Spleen (tissue), 11 donors: Measurements from ENCODE around the gene ROM1. TPM values are rescaled to one million over a fixed set of nuclear protein-coding genes. Genes with fewer than 3 reads are reported as not detected.

Experiments used
- DNase-seq: peaks from one replicate; pipeline ENCODE4 v3.0.0-alpha.2; 2020
- H3K27ac ChIP-seq, 8 donors: fragments of 200-600 bp; sonication (generic) in 7 of 8; 1 replicate in 4 of 8; 2 replicates in 4 of 8; pipeline versions ENCODE4 v1.5.0 to v1.8.0; 2016 to 2021; ENCODE audit warnings: inconsistent platforms in 4 of 8, mild to moderate bottlenecking in 4 of 8, moderate library complexity in 1 of 8
- H3K27me3 ChIP-seq, 7 donors: fragments of 200-600 bp; sonication (generic) in 6 of 7; replicated peaks in 1 of 7; 1 replicate in 4 of 7; 2 replicates in 3 of 7; pipeline versions ENCODE4 v1.5.0 to v1.8.0; 2016 to 2021; ENCODE audit warnings: inconsistent platforms in 3 of 7, mild to moderate bottlenecking in 1 of 7
- H3K36me3 ChIP-seq, 6 donors: fragments of 200-600 bp; sonication (generic) in 5 of 6; 1 replicate in 4 of 6; 2 replicates in 2 of 6; pipeline versions ENCODE4 v1.5.0 to v1.8.0; 2016 to 2021; ENCODE audit warnings: inconsistent platforms in 2 of 6
- H3K4me1 ChIP-seq, 6 donors: fragments of 200-600 bp; sonication (generic) in 5 of 6; 1 replicate in 3 of 6; 2 replicates in 3 of 6; pipeline versions ENCODE4 v1.5.0 to v1.8.0; 2016 to 2021; ENCODE audit warnings: inconsistent platforms in 3 of 6
- H3K4me3 ChIP-seq, 8 donors: fragments of 200-600 bp; sonication (generic) in 7 of 8; 1 replicate in 4 of 8; 2 replicates in 4 of 8; pipeline versions ENCODE4 v1.5.0 to v1.8.0; 2016 to 2021; ENCODE audit warnings: inconsistent platforms in 4 of 8, mild to moderate bottlenecking in 4 of 8, moderate library complexity in 2 of 8
- H3K9me3 ChIP-seq, 8 donors: fragments of 200-600 bp; sonication (generic) in 7 of 8; 1 replicate in 4 of 8; 2 replicates in 4 of 8; pipeline versions ENCODE4 v1.5.0 to v1.8.0; 2016 to 2021; ENCODE audit warnings: inconsistent platforms in 4 of 8
- POLR2A ChIP-seq, 3 donors: fragments of 450-650 bp; IDR thresholded peaks; one replicate each; pipeline ENCODE4 v1.5.1; 2017; ENCODE audit warnings: antibody characterized with exemption in 3 of 3, mild to moderate bottlenecking in 1 of 3
- POLR2AphosphoS5 ChIP-seq, 3 donors: sonication (generic); formaldehyde crosslinking; IDR thresholded peaks; one replicate each; pipeline ENCODE4 v1.5.1; 2017; ENCODE audit warnings: antibody characterized with exemption in 3 of 3
- WGBS, 5 donors: extraction: QIAGEN DNeasy Blood & Tissue Kit in 3 of 5; methylation state at CpG; one replicate each; pipeline versions ENCODE4 v1.1.5 to v1.1.7; 2013 to 2018; 5-methylcytosine and 5-hydroxymethylcytosine counted together
- intact Hi-C: fragments of 100-400 bp; cut with DNase I; formaldehyde crosslinking; loops from one replicate; pipeline ENCODE4 v1.15.0; 2023; ENCODE audit warnings: low total_unique reads
- polyA plus RNA-seq, 3 donors: library from polyadenylated mRNA; stranded (reverse); fragments of 200-250 nt; gene quantifications; one replicate each; pipeline ENCODE4 v1.2.1, GENCODE V29; 2013
- total RNA-seq, 7 donors: library from RNA; depleted of rRNA in 3 of 7; stranded (reverse); fragments of >200 nt in 3 of 7; fragmentation: NEBNext Ultra II Directional in 4 of 7; extraction: Animal tissue kit (Norgen Biotek cat#: 25700) in 4 of 7; gene quantifications; one replicate each; pipeline versions ENCODE4 v1.1.0 to v1.2.1, GENCODE V29; 2016 to 2021
- TF ChIP-seq, protein P1 (sequence below), 11 experiments: fragments of 200-600 bp in 7 of 11; fragments of 450-650 bp in 4 of 11; sonication (generic) in 4 of 11; IDR thresholded peaks in 8 of 11; conservative IDR thresholded peaks in 3 of 11; 1 replicate in 7 of 11; 2 replicates in 4 of 11; pipeline versions ENCODE4 v1.4.0 to v1.8.0; 2016 to 2021; ENCODE audit warnings: antibody characterized with exemption in 11 of 11, inconsistent platforms in 4 of 11, mild to moderate bottlenecking in 1 of 11
- donor health status: healthy with polysubstance abuse.
- donor health status: DM: no; HTN: no; CAD: no; lungs with moderate emphysema.
- donor health status: DM: no; HTN: no; CAD: no.
- donor health status: Bipolar disorder and iron deficiency.
- donor health status: healthy.
- donor health status: DM: no; HTN: no; CAD: no.
- donor health status: DM: yes; HTN: yes; CAD: no.

Gene ROM1
- total and polyA plus RNA-seq, 10 donors, result 4.2 to 15.0 (median 5.9) TPM

DNA sequence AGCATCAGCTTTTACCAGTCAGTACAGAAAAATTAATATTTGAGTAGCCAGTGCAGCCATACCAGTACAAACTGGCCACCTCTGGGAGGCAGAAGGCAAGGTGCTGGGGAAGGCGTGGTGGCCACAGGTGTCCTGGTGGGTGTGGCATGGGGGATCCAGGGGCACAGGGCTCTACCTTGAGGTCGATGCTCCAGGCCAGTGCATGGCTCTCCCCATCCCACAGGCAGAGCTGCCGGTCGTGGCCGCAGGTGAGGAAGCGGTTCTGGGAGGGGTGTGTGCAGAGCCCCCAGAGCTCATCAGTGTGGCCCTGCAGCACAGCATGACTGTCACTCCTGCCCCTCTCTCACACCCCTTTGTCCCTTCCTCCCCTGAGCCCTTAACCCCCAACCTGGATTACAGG lies 7.6 kb upstream of the ROM1 start:
- no peak overlapping the region for H3K27ac ChIP-seq
- 88 to 100% (median 94%) methylated on average over 1 to 6 of the region's 6 CpGs for WGBS, 5 donors
- no peak for DNase-seq
- H3K4me1 ChIP-seq, result peaks cover 11 to 81% (median 45%) of the 10 kb centered on the region in 6 donors
- no peaks in the 10 kb centered on the region for H3K9me3 ChIP-seq
- H3K4me3 ChIP-seq, result no peak overlapping the region
- TF ChIP-seq, protein P1, sequence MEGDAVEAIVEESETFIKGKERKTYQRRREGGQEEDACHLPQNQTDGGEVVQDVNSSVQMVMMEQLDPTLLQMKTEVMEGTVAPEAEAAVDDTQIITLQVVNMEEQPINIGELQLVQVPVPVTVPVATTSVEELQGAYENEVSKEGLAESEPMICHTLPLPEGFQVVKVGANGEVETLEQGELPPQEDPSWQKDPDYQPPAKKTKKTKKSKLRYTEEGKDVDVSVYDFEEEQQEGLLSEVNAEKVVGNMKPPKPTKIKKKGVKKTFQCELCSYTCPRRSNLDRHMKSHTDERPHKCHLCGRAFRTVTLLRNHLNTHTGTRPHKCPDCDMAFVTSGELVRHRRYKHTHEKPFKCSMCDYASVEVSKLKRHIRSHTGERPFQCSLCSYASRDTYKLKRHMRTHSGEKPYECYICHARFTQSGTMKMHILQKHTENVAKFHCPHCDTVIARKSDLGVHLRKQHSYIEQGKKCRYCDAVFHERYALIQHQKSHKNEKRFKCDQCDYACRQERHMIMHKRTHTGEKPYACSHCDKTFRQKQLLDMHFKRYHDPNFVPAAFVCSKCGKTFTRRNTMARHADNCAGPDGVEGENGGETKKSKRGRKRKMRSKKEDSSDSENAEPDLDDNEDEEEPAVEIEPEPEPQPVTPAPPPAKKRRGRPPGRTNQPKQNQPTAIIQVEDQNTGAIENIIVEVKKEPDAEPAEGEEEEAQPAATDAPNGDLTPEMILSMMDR (IDR thresholded peaks at IDR 0.05 in 8 of 11, conservative IDR thresholded peaks at IDR 0.05 in 3 of 11), result no peak
- no peak for TF ChIP-seq POLR2A (IDR thresholded peaks at IDR 0.05)
- no peak for TF ChIP-seq POLR2AphosphoS5 (IDR thresholded peaks at IDR 0.05)
- H3K27me3 ChIP-seq, result no peaks in the 10 kb centered on the region
- intact Hi-C loops, result no loop called here
- H3K36me3 ChIP-seq, result peaks cover 0 to 80% (median 34%) of the 10 kb centered on the region in 6 donors

DNA sequence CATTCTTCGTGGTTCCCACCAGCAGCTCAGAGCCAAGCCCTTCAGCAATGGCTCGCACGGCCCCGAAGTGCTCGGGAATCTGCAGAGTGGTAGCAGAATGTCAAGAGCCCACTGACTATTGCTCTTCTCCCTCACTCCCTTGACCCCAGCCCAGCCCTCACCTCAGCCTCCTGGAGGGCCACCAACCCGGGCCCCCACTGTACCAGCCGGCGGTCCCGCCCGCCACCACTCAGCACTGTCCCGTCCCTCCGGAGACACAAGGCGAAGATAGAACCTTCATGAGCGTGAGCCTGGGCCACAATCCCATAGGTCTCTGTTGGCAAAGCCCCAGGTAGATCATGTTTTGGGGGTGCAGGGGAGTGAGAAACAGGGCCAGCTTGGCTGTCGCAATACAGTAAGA lies 7.2 kb upstream of the ROM1 start:
- H3K4me3 ChIP-seq, result no peak overlapping the region
- intact Hi-C loops, result no loop called here
- peaks cover 0 to 85% (median 38%) of the 10 kb centered on the region in 6 donors for H3K36me3 ChIP-seq
- H3K27ac ChIP-seq, result no peak overlapping the region
- H3K27me3 ChIP-seq, result no peaks in the 10 kb centered on the region
- no peaks in the 10 kb centered on the region for H3K9me3 ChIP-seq
- TF ChIP-seq POLR2AphosphoS5 (IDR thresholded peaks at IDR 0.05), result no peak
- TF ChIP-seq, protein P1 (IDR thresholded peaks at IDR 0.05 in 8 of 11, conservative IDR thresholded peaks at IDR 0.05 in 3 of 11), result no peak
- TF ChIP-seq POLR2A (IDR thresholded peaks at IDR 0.05), result no peak
- WGBS, 5 donors, result 93 to 98% (median 96%) methylated on average over 15 of the region's 15 CpGs
- peaks cover 13 to 81% (median 45%) of the 10 kb centered on the region in 6 donors for H3K4me1 ChIP-seq
- DNase-seq, result no peak

DNA sequence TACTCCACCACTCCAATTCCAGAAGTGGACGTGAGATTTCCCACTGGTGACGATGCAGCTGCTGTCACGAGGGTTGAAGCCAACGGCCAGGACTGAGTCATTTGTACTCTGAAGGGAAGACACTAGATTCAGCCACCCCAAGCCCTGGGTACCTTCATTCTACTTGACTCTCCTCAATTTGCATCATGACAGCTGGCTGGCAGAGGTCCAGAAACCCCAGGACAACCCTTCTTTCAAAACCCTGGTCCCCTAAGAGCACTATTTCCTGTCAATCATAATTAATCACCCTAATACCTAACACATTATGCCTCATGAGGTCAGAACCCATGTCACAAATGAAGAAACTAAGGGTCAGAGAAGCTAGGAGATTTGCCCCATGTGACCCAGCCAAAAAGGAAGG lies 5.3 kb upstream of the ROM1 start:
- intact Hi-C loops, result no loop called here
- WGBS, 5 donors, result 60 to 100% (median 68%) methylated on average over 2 to 4 of the region's 4 CpGs
- Histone ChIP-seq H3K27me3 (no peaks in the 10 kb centered on the region), H3K4me1 (peaks cover 19 to 85% (median 50%) of the 10 kb centered on the region in 6 donors), H3K27ac (peak overlapping the region in 1 of 8 donors; percentile 9), H3K36me3 (peaks cover 0 to 84% (median 40%) of the 10 kb centered on the region in 6 donors), H3K9me3 (no peaks in the 10 kb centered on the region), H3K4me3 (no peak overlapping the region)
- TF ChIP-seq POLR2A (IDR thresholded peaks at IDR 0.05) (no peak), POLR2AphosphoS5 (IDR thresholded peaks at IDR 0.05) (no peak)
- no peak for DNase-seq

DNA sequence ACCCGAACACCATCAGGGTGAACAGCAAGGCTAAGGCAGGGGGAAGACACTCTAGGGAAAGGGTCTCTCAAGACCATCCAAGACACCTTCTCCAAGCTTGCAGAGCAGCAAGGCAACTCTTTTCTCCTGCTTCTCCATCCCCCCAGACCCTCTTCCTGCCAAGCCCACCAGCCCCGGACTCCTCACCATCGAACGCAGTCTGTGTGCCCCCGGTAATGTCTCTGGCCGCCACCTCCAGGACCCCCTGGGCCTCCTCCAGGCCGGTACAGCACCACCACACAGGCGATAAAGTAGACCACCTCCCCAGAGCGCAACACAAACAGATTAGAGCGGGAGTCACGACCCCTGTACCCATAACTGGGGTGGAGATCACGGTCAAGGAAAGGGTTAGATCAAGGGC lies 4.3 kb upstream of the ROM1 start:
- H3K27ac ChIP-seq, result no peak overlapping the region
- whole genome bisulfite sequencing, 5 donors, result 91 to 95% (median 95%) methylated on average over 12 of the region's 12 CpGs
- H3K4me1 ChIP-seq, result peaks cover 16 to 85% (median 54%) of the 10 kb centered on the region in 6 donors
- intact Hi-C loops, result no loop called here
- no peak for DNase-seq
- TF ChIP-seq POLR2A (IDR thresholded peaks at IDR 0.05) (no peak), POLR2AphosphoS5 (IDR thresholded peaks at IDR 0.05) (no peak)
- TF ChIP-seq, protein P1 (IDR thresholded peaks at IDR 0.05 in 8 of 11, conservative IDR thresholded peaks at IDR 0.05 in 3 of 11), result no peak
- H3K27me3 ChIP-seq, result no peaks in the 10 kb centered on the region
- H3K9me3 ChIP-seq, result no peaks in the 10 kb centered on the region
- H3K4me3 ChIP-seq, result no peak overlapping the region
- peaks cover 0 to 73% (median 40%) of the 10 kb centered on the region in 6 donors for H3K36me3 ChIP-seq
